HEK293 (cell line): Measurements from ENCODE around the gene SYNE2.

Experiments used
- CTCF ChIA-PET: fragments of 350-600 bp; formaldehyde crosslinking; extraction: SDS; loops from one replicate; lab custom pipeline; 2021; ENCODE audit warnings: antibody characterized with exemption; lab: Yijun Ruan, JAX
- POLR2A ChIA-PET: fragments of 300-600 bp; formaldehyde crosslinking; extraction: SDS; loops from one replicate; lab custom pipeline; 2020; ENCODE audit warnings: antibody characterized with exemption, inconsistent platforms; lab: Yijun Ruan, JAX
- H3K27ac ChIP-seq: fragments of 200-500 bp; sonication (Bioruptor generic); 2 replicates; pipeline ENCODE4 v1.5.1; 2014; ENCODE audit warnings: low read depth, low read length, control low read depth, inconsistent platforms; ENCODE audit errors: extremely low read depth
- H3K36me3 ChIP-seq, 2 experiments: fragments of 200-500 bp in 1 of 2; sonication (Bioruptor generic) in 1 of 2; 1 replicate in 1 of 2; 2 replicates in 1 of 2; pipeline ENCODE4 v1.5.1; 2014 to 2017; ENCODE audit warnings: inconsistent platforms in 2 of 2, low read length in 2 of 2; ENCODE audit not compliant: control insufficient read depth in 2 of 2, insufficient read depth in 1 of 2
- H3K4me1 ChIP-seq: fragments of 200-500 bp; sonication (Bioruptor generic); 2 replicates; pipeline ENCODE4 v1.5.1; 2014; ENCODE audit warnings: mild to moderate bottlenecking, low read length, inconsistent platforms; ENCODE audit not compliant: control insufficient read depth, insufficient read depth
- H3K4me3 ChIP-seq: 2 replicates; pipeline ENCODE4 v1.5.1; 2011; ENCODE audit warnings: low read depth, mild to moderate bottlenecking, control low read depth, low read length, moderate library complexity
- H3K9me3 ChIP-seq: fragments of 200-500 bp; sonication (Bioruptor generic); 2 replicates; pipeline ENCODE4 v1.5.1; 2014; ENCODE audit warnings: low read depth, low read length, inconsistent platforms; ENCODE audit not compliant: control insufficient read depth, insufficient read depth
- GFI1B ChIP-seq: fragments of 450-650 bp; formaldehyde crosslinking; IDR thresholded peaks from 2 replicates; pipeline ENCODE4 v1.5.1; 2016; ENCODE audit warnings: missing biosample characterization, missing genetic modification characterization
- GLIS2 ChIP-seq: fragments of 450-650 bp; formaldehyde crosslinking; IDR thresholded peaks from 2 replicates; pipeline ENCODE4 v1.5.1; 2016; ENCODE audit warnings: missing biosample characterization, missing genetic modification characterization
- KLF1 ChIP-seq: fragments of 450-650 bp; formaldehyde crosslinking; IDR thresholded peaks from 2 replicates; pipeline ENCODE4 v1.5.1; 2016; ENCODE audit warnings: missing biosample characterization, missing genetic modification characterization
- PRDM1 ChIP-seq: fragments of 450-650 bp; formaldehyde crosslinking; IDR thresholded peaks from 2 replicates; pipeline ENCODE4; 2016; ENCODE audit warnings: missing biosample characterization, missing genetic modification characterization
- SP7 ChIP-seq: fragments of 450-650 bp; formaldehyde crosslinking; IDR thresholded peaks from 2 replicates; pipeline ENCODE4 v1.5.1; 2016; ENCODE audit warnings: missing biosample characterization, missing genetic modification characterization
- ZBTB17 ChIP-seq: fragments of 450-650 bp; formaldehyde crosslinking; IDR thresholded peaks from 2 replicates; pipeline ENCODE4 v1.5.1; 2016; ENCODE audit warnings: missing biosample characterization, missing genetic modification characterization
- ZNF112 ChIP-seq: fragments of 450-650 bp; formaldehyde crosslinking; IDR thresholded peaks from 2 replicates; pipeline ENCODE4 v1.5.0; 2017; ENCODE audit warnings: missing biosample characterization, missing genetic modification characterization
- ZNF175 ChIP-seq: fragments of 450-650 bp; formaldehyde crosslinking; IDR thresholded peaks from 2 replicates; pipeline ENCODE4 v1.5.1; 2016; ENCODE audit warnings: missing biosample characterization, missing genetic modification characterization
- ZNF274 ChIP-seq, 2 experiments: fragments of 200-500 bp in 1 of 2; fragments of 450-650 bp in 1 of 2; sonication (Bioruptor generic) in 1 of 2; formaldehyde crosslinking in 1 of 2; IDR thresholded peaks; 2 replicates each; pipeline versions ENCODE4 v1.5.1 to v1.6.1; 2014 to 2016; ENCODE audit warnings: borderline replicate concordance in 1 of 2, inconsistent platforms in 1 of 2, low read length in 1 of 2, missing biosample characterization in 1 of 2, missing genetic modification characterization in 1 of 2
- ZNF341 ChIP-seq: fragments of 450-650 bp; formaldehyde crosslinking; IDR thresholded peaks from 2 replicates; pipeline ENCODE4; 2016; ENCODE audit warnings: low read depth, missing biosample characterization, missing genetic modification characterization
- ZNF610 ChIP-seq: fragments of 450-650 bp; formaldehyde crosslinking; IDR thresholded peaks from 2 replicates; pipeline ENCODE4 v1.5.1; 2016; ENCODE audit warnings: missing biosample characterization, missing genetic modification characterization, borderline replicate concordance
- ZNF701 ChIP-seq: fragments of 450-650 bp; formaldehyde crosslinking; IDR thresholded peaks from 2 replicates; pipeline ENCODE4 v1.5.1; 2016; ENCODE audit warnings: missing biosample characterization, missing genetic modification characterization
- ZSCAN16 ChIP-seq: fragments of 450-650 bp; formaldehyde crosslinking; IDR thresholded peaks from 2 replicates; pipeline ENCODE4 v1.5.1; 2016; ENCODE audit warnings: missing biosample characterization, missing genetic modification characterization
- ZSCAN23 ChIP-seq: fragments of 450-650 bp; formaldehyde crosslinking; IDR thresholded peaks from 2 replicates; pipeline ENCODE4 v1.5.1; 2016; ENCODE audit warnings: missing biosample characterization, missing genetic modification characterization
- ZSCAN30 ChIP-seq: fragments of 450-650 bp; IDR thresholded peaks from 2 replicates; pipeline ENCODE4 v1.5.1; 2018; ENCODE audit warnings: missing biosample characterization, mild to moderate bottlenecking, missing genetic modification characterization, moderate library complexity
- TF ChIP-seq, protein P1 (sequence below): fragments of 450-650 bp; formaldehyde crosslinking; IDR thresholded peaks from 2 replicates; pipeline ENCODE4 v1.5.1; 2016; ENCODE audit warnings: missing biosample characterization, missing genetic modification characterization, borderline replicate concordance
- TF ChIP-seq, protein P2 (sequence below): fragments of 450-650 bp; formaldehyde crosslinking; IDR thresholded peaks from 2 replicates; pipeline ENCODE4 v1.5.1; 2016; ENCODE audit warnings: missing biosample characterization, missing genetic modification characterization
- TF ChIP-seq, protein P3 (sequence below): fragments of 450-650 bp; formaldehyde crosslinking; IDR thresholded peaks from 2 replicates; pipeline ENCODE4 v1.5.1; 2016; ENCODE audit warnings: missing biosample characterization, missing genetic modification characterization

SYNE2 gene

DNA sequence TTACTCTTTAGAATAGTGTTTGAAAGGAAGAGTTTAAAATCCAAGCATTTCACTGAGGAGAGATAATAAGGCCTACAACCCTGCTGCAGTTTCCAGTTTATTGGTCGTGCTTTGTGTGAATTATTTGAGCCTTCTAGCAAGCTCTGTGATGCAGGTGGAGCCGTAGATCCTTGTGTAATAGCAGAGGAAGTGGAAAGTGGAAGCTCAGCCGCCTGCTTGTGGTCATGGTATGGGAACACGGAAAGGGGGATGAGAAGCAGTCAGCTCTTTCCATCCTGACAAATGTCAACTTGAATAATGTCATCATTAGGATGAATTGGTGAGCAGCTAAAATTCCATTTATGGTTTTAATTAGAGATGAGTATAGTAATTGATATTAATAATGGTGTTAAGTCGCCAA is 29.1 kb downstream of the SYNE2 start:
- TF ChIP-seq, protein P1, sequence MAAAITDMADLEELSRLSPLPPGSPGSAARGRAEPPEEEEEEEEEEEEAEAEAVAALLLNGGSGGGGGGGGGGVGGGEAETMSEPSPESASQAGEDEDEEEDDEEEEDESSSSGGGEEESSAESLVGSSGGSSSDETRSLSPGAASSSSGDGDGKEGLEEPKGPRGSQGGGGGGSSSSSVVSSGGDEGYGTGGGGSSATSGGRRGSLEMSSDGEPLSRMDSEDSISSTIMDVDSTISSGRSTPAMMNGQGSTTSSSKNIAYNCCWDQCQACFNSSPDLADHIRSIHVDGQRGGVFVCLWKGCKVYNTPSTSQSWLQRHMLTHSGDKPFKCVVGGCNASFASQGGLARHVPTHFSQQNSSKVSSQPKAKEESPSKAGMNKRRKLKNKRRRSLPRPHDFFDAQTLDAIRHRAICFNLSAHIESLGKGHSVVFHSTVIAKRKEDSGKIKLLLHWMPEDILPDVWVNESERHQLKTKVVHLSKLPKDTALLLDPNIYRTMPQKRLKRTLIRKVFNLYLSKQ: no peak
- TF ChIP-seq ZNF701 (tag by site-specific recombination) (no peak), ZNF112 (tag by site-specific recombination) (no peak), ZNF175 (tag by site-specific recombination) (no peak), GLIS2 (tag by site-specific recombination) (no peak), ZSCAN16 (tag by site-specific recombination) (no peak), ZSCAN30 (tag by site-specific recombination) (no peak), KLF1 (tag by site-specific recombination) (no peak)
- Histone ChIP-seq H3K4me1 (peaks cover 3% of the 10 kb centered on the region; the same call in 1 of the 2 replicates), H3K9me3 (no peaks in the 10 kb centered on the region), H3K27ac (no peak overlapping the region), H3K36me3 (peaks cover 0 to 3% of the 10 kb centered on the region in 2 experiments; a peak in 1 of 3 replicates), H3K4me3 (no peak overlapping the region)
- POLR2A ChIA-PET: no interaction called here
- CTCF ChIA-PET: no interaction called here

DNA sequence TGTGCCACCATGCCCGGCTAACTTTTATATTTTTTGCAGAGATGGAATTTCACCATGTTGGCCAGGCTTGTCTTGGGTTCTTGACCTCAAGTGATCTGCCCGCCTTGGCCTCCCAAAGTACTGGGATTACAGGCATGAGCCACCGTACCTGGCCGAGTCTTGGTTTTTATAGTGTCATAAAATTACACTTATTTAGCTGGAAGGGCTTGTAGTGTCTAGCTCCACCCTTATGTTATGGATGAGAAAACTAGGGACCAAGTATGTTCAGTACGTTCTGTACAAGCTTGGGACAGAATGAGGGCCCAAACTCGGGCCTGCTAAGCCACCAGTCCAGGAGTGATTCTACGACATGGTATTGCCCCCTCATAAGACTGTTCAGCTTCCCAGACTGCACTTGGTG is 35.1 kb downstream of the SYNE2 start:
- Histone ChIP-seq H3K36me3 (no peaks in the 10 kb centered on the region), H3K9me3 (no peaks in the 10 kb centered on the region), H3K4me1 (peaks cover 20% of the 10 kb centered on the region), H3K27ac (no peak overlapping the region), H3K4me3 (no peak overlapping the region)
- POLR2A ChIA-PET: no interaction called here
- TF ChIP-seq SP7 (no peak), ZSCAN23 (tag by site-specific recombination) (no peak), ZNF274 (IDR thresholded peaks at IDR 0.05; ENCODE audit: low read length) (no peak), ZNF274 (tag by site-specific recombination; IDR thresholded peaks at IDR 0.05; ENCODE audit: borderline replicate concordance) (no peak), ZNF341 (tag by site-specific recombination) (no peak), ZNF610 (tag by site-specific recombination) (no peak), PRDM1 (no peak)
- TF ChIP-seq, protein P2, sequence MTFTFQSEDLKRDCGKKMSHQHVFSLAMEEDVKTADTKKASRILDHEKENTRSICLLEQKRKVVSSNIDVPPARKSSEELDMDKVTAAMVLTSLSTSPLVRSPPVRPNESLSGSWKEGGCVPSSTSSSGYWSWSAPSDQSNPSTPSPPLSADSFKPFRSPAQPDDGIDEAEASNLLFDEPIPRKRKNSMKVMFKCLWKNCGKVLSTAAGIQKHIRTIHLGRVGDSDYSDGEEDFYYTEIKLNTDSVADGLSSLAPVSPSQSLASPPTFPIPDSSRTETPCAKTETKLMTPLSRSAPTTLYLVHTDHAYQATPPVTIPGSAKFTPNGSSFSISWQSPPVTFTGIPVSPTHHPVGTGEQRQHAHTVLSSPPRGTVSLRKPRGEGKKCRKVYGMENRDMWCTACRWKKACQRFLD (tag by site-specific recombination): no peak
- CTCF ChIA-PET: no interaction called here

DNA sequence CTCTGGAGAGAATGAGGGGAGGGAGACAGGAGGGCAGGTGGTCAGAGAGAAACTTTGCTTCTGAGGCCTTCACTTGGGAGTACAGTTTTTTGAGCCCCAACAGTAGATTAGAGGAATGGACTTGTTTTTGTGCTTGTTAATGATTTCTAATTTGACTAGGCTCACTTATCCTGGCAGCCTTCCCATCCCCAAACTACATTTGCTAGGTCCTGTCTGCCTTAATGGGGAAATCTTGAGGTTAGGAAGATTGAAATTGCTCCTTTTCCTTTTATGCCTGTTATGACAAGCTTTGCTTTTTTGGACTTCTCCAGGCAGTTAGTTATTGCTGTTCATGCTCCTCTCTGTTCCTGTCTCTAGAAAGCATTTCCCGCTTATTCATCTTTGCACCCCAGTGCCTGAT is 37.7 kb downstream of the SYNE2 start:
- H3K4me1 ChIP-seq: peaks cover 21% of the 10 kb centered on the region
- H3K4me3 ChIP-seq: no peak overlapping the region
- no peak overlapping the region; the same call in 1 of the 2 replicates for H3K27ac ChIP-seq
- TF ChIP-seq ZBTB17 (tag by site-specific recombination) (peak; percentile 49), GFI1B (peak; percentile 97)
- TF ChIP-seq, protein P3, sequence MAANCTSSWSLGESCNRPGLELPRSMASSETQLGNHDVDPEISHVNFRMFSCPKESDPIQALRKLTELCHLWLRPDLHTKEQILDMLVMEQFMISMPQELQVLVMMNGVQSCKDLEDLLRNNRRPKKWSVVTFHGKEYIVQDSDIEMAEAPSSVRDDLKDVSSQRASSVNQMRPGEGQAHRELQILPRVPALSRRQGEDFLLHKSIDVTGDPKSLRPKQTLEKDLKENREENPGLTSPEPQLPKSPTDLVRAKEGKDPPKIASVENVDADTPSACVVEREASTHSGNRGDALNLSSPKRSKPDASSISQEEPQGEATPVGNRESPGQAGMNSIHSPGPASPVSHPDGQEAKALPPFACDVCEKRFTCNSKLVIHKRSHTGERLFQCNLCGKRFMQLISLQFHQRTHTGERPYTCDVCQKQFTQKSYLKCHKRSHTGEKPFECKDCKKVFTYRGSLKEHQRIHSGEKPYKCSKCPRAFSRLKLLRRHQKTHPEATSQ (tag by site-specific recombination): no peak
- H3K36me3 ChIP-seq: no peaks in the 10 kb centered on the region
- CTCF ChIA-PET: interaction anchor here (0.6 kb wide), 1 partner anchor 418 kb away, joined by 4 read pairs; no protein-coding TSS in a partner anchor
- no peaks in the 10 kb centered on the region for H3K9me3 ChIP-seq
- POLR2A ChIA-PET: no interaction called here
